Right hindlimb (tissue), 1 donor: ENCODE results near the gene DFFA.
"Not testable (repeated sequence)": the region's sequence is repeated elsewhere in the genome, so short reads cannot be mapped to it uniquely, and the experiment has no call there.

Experiments used
- DNase-seq: peaks from one replicate; pipeline ENCODE4 v3.0.0-alpha.2; 2018

DFFA gene

GRCh38 chr1:10504249-10504648 is 31.9 kb upstream of the DFFA start:
- no peak for DNase-seq

GRCh38 chr1:10502206-10502605 is 29.9 kb upstream of the DFFA start:
- DNase-seq: no peak

DNA sequence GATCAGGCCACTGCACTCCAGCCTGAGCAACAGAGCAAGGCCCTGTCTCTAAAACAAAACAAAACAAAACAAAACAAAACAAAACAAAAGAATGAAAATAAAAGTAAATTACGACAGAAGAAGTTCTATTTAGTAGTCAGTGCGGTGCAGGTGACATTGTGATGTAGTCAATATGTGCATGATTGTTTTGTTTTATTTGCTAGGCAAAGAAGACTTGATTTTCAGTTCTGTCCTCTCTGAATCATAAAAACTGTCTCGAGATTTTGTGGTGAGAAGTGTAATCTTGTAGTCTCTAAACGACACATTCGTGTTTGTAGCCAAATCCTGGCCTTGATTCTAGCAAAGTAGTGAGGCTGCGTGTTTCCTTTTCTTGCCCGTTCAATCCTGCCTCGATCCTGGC is 25.9 kb upstream of the DFFA start:
- no peak for DNase-seq

DNA sequence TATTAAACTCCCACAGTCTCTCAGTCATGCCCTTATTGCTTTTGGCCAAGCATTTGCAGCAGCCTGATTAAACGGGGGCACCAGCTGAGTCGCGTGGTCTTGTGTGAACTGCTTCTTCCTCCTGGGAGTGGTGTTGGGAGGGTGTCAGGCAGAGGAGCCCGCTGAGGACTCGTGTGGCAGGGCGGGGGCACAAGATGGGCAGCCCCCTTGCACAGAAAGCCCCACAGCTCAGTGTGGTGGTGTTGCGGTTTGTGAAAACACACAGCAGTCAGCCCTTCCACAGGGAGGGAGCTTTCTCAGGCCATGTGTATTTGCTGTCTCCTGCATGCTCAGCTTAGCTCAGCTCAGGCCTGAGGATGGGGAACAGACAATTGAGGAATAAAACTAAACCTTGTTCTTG is 24.8 kb upstream of the DFFA start:
- no peak for DNase-seq

DNA sequence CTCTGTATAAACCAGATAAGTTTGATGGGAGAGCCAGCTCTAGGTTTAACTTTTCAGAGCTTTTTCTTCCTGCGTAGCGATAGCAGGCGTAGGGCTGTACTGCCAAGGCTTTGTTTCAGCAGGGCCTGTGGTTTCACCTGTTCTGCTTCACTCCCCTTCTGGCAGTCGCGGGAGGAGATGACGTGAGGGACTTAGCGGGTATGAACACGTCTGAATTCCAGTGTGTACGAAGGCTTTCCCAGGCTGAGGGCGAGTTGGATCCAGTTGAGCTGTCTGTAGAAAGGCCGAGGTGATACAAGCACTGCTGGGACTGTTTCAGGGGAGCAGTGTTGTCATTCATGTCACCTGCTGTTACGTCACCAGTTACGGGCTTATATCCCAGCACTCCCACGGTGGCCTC is 23.6 kb upstream of the DFFA start:
- DNase-seq: no peak

DNA sequence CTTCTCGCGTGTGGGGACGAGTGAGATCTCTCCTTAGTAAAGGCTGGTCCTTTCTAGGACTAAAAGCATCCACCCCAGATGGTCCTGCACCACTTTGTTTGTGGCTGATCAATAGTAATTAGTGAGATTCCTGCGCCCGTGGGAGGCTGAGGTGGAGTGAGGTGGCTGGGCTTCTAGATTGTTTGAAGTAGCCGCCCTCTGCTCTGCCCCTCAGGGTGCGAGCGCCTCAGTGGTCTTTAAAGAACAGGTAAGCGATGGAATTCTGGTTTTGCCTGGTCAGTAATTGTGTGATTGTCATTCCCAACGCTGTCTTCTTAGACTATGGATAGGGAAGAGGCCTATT is 23.1 kb upstream of the DFFA start:
- no peak for DNase-seq

DNA sequence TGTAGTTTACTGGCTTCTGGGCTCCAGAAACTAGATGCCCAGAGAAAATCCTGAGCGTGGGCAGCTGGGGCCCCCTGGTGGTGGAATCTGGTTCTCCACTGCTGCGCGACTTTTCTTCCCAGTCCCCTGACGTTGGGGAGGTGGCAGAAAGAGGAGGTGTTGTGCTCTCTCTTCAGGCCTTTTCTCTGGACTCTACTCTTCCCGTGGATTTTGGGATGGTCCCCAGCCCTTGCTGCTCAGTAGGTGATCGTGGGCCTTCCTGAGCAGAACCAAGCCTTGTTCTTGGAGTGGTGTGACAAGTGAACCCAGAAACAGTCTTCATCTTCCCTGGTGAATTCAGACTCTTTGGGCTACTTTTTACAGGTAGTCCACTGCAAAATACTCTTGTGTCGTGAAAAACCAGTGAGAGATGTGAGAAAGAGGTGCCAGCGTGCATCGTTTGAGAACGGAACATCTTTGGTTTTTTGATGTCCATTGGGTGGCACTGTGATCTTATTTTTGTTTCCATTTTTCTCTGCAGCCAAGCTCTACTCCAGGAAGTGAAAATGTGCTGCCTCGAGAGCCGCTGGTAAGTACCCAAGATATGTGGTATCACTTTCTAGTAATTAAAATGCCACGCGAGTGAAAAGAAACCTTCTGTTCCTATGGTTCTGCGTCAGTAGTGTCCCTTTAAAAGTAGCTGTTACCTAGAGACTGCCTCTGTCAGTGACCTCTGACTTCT is 22.6 kb upstream of the DFFA start:
- DNase-seq: peak; percentile 80

GRCh38 chr1:10494418-10494753 is 22.1 kb upstream of the DFFA start:
- DNase-seq: no peak

DNA sequence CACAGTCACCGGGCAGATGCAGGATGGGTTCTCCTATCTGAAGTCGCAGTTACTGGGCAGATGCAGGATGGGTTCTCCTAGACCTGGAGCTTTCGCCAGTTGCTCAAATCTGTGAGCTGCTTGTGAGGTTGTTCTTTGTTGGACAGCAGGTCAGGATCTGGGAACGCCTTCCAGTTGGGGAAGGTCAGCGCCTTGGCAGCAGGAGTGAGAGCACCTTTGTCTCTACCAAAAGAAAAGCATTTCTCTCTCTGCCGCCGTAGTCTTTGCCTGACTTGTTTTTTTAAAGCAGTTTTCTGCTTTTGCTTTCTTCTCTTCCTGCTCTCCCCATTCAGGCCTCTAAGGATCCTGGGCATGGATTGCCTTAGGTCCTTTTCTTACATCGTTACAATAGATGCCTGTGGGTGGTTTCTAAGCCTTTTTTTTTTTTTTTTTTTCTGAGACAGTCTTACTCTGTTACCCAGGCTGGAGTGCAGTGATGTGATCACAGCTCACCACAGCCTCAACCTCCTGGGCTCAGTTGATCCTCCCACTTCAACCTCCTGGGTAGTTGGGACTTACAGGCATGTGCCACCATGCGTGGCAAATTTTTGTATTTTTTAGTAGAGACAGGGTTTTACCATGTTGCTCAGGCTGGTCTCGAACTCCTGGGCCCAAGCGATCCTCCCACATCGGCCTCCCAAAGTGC is 18.1 kb upstream of the DFFA start:
- no peak for DNase-seq

DNA sequence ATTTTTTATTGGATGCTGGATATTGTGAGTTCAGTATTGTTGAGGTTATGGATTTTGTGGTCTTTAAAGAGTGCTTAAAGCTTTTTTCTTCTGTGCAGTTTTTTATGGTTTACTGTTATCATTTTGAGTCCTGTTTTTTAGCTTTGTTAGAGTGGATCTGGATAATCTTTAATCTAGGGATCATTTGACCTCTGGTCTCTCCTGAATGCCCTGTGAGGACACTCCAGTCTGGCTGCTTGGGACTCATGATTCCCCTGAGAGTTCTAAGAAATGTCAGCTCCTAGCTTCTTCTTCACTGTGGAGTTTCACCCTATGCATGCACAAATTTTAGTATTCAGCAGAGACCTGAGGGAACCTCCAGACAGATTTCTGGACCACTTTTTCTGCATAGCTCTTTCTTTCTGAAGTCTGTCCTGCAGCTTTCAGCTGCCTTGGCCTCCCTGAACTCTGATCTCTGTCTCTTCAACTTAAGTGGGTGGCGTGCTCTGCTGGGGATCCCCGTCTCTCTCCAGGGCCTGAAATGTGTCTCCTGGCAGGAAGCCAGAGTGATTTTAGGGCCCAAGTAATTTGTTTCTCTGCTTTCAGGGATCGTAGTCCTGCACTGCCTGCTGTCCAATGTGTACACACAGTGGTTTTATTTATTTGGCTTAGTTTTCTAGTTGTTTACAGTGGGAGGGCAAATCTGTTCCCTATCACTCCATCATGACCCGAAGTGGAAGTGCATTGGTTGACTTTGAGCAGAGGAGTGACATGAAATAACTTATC is 17.1 kb upstream of the DFFA start:
- no peak for DNase-seq

GRCh38 chr1:10484521-10484920 is 12.2 kb upstream of the DFFA start:
- DNase-seq: no peak

DNA sequence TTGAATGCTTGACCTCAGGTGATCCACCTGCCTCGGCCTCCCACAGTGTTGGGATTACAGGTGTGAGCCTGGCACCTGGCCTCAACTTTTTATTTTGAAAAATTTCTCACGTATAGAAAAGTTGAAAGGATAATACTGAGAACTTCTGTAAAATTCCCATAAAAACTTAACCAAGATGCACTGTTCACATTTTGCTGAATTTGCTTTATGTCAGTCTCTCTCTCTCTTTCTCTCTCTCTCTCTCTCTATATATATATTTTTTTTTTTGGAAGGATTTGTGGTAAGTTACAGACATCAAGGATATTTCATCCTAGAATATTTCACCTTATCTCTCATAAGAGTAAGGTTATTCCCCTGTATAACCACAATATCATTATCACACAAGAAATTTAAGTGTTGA is 8.3 kb upstream of the DFFA start:
- DNase-seq: no peak

DNA sequence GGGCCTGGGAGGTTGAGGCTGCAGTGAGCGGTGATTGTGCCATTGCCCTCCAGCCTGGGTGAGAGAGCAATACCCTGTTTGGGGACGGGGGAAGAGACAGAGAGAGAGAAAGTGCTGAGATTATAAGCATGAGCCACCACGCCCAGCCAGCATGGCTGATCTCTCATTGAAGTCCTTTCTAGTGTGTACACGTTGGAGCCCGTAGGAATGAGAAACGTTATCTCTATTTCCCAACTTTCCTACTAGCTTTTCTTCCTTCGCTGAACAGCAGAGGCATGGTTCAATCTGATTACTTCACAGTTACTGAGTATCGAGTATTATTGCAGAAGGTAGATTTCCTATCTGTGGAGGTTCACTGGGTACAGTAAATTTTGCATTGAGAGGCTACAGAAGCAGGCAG is 7.0 kb upstream of the DFFA start:
- DNase-seq: no peak

GRCh38 chr1:10475510-10475909 is 3.2 kb upstream of the DFFA start:
- no peak for DNase-seq

- peak; percentile 92 for DNase-seq
These were observed 2.5 kb upstream of the DFFA start, which contains the start of gene PEX14 for GRCh38 chr1:10474613-10475507. TSS of gene PEX14 (plus strand) at chr1:10474950. CDS start at chr1:10474967, 17 bp downstream.

GRCh38 chr1:10474309-10474612 is 1.9 kb upstream of the DFFA start:
- DNase-seq: not testable (repeated sequence)

DNA sequence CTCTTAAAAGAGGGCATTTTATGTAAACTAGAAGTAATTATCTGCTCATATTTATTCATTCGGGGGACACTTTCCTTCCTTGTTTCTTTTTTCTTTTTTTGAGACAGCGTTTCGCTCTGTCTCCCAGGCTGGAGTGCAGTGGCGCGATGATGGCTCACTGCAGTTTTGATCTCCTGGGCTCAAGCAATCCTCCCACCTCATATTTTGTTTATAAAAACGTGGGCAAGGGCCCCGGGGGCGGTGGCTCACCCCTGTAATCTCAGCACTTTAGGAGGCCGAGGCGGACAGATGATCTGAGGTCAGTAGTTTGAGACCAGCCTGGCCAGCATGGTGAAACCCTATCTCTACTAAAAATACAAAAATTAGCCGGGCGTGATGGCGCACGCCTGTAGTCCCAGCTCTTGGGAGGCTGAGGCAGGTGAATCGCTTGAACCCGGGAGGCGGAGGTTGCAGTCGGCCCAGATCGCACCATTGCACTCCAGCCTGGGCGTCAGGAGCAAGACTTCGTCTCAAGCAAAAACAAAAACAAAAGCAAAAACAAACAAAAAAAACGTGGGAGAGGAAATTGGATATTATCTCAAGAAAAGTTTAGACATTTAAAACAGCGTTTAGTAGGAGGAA is 926 bp upstream of the DFFA start:
- no peak for DNase-seq

DNA sequence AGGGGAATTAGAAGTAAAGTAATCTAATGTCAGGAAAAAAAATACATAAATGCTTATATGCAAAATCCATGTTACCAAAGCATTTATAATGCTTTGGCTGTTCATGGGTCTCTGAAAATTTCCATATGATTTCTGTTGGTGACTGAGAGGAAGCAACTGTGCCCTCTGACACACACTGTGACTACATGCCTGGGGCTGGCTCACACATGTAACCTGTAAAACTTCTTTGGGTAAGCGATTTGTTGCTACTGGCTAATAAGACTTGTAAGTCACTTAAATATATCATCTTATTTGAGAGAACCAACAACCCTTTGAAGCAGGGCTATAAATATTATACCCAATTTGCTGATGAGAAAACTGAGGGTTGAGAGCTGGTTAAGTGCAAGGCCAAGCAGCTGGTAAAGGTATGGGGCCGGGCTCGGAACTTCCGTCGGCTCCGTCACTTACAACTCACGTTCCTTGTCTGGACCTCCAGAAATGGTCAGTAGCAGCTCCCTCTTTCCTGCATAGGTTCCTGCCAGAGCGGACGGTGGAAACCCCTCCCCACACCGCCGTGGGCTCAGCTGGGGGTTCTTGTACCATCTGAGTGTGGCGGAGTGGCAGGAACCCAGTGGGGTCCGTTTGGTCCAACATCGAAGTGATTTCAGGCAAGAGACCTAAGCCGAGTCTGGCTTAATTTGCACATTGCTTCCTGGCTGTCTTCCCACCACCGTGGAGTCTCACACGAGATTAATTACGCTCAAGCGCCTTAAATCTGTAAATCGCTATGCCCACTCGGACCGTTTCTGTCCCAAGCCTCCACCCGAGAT is 714 bp downstream of the DFFA start:
- DNase-seq: peak; percentile 42

DNA sequence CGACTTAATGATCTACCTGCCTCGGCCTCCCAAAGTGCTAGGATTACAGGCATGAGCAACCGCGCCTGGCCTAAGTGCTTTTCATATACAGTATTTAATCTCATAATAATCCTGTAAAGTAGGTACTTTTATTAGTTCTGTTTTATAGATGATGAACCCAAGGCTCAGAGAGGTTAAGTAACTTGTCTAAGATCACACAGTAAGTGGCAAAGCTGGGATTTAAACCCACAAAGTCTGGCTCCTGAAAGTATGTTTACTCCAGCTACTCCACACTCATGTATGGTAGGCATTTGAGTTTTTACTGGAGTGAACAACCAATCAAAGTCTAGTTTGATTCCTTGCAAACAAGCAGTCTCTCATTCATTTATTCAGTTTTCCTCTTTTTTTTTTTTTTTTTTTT is 2.3 kb downstream of the DFFA start:
- DNase-seq: no peak

- no peak for DNase-seq
These were observed 5.3 kb downstream of the DFFA start for GRCh38 chr1:10467078-10467477.

- DNase-seq: no peak
These were observed 13.1 kb downstream of the DFFA start for GRCh38 chr1:10459184-10459583.

DNA sequence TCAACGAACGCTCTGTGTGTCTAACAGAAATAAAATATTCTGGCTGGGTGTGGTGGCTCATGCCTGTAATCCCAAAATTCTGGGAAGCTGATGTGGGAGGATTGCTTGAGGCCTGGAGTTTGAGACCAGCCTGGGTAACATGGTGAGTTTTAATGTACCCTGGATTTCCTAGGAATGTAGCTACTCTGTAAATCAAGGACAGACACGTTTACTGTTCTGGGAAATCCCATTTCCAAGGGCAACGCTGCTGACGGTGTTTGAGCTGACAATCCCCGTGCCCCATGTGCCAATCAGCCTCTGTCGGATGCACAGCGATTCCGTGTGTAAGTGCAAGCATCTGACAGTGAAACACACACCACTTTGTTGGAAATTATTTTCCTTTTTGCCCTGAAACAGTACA is 14.5 kb downstream of the DFFA start:
- no peak for DNase-seq
